NCI-H82 treated with DMSO at 0.1 percent for 48 hours (cell line): ENCODE data around the gene SH3RF1.

Source experiments
- DNase-seq: peaks from one replicate; lab custom pipeline; 2025; ENCODE audit not compliant: unreplicated experiment; lab: John Stamatoyannopoulos, UW

Gene SH3RF1

DNA sequence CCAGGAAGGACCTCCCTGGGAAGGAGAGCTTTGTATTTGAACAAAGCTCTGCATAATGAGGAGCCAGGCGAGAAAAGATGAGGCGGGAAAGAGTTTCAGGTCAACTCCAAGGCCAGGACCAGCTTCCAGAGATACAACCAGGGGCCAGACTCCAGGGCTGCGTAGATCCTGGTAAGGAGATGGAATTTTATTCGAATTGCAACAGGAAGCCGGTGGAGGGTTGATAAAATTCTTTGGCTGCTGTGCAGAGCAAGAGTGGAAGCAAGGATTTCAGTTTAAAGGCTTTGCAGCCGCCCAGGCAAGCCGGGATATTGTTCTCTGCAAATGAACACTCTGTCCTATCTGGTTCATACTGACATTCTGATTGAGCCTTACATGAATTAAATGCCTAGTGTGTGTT, 220.5 kb downstream of the SH3RF1 start:
- no peak for DNase-seq

DNA sequence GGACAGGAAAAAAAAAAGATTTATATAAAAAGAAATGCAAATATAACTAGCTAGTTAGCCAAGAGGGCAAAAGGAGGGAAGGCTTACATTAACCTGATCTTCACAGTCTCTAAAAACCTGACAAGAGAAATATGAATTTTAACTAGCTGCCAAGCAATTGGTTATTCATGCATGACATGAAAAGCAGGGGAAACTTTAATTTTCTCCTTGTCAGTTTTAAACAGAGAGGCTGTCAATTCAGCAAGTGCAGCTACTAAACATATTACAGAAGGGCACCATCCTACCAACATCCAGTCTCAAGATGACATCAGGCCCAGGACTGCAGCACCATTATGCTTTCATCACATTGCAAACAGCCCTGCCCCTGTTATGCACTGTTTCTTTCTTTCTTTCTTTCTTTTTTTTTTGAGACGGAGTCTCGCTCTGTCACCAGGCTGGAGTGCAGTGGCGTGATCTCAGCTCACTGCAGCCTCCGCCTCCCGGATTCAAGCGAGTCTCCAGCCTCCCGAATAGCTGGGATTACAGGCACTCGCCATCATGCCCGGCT, 221.8 kb downstream of the SH3RF1 start:
- DNase-seq: no peak

GRCh38 chr4:169047956-169048355, 222.8 kb downstream of the SH3RF1 start:
- no peak for DNase-seq

- no peak for DNase-seq
Observed at GRCh38 chr4:169045862-169046584, 224.7 kb downstream of the SH3RF1 start.

DNA sequence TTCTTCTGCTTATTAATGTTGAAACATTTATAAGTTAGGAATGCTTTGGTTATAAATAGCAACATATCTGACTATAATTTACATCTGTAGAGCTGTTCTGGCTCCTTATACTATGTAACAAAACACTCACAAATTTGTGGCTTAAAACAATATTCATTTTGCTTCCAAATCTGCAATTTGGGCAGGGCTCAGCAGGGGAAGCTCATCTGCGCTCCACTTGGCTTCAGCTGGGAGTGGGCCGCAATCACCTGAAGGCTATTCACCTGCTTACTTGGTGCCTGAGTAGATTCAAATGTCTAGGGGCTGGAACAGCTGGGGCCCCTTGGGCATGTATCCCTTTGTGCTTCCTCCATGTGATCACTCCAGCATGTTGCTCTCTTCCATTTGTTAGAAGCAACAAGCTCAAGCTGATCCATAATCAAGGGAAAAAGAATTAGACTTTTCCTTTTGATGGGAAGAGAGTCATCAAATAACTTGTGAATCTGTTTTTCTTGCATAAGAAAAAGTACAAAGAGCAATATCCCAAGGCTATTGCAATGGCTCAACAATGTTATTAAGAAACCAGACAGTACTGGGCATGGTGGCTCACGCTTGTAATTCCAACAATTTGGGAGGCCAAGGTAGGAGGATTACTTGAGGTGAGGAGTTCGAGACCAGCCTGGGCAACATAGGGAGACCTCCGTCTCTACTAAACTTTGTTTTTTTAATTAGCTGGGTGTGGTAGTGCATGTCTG, 225.9 kb downstream of the SH3RF1 start:
- DNase-seq: no peak
